Sigmoid colon (tissue), 4 donors: ENCODE data around the gene MEA1.

Experiments
- POLR2A ChIP-seq, 2 donors: fragments of 450-650 bp; IDR thresholded peaks; one replicate each; pipeline ENCODE4 v1.6.1; 2016; ENCODE audit warnings: antibody characterized with exemption in 2 of 2, mild to moderate bottlenecking in 2 of 2, moderate library complexity in 2 of 2
- POLR2AphosphoS5 ChIP-seq, 4 donors: sonication (generic); formaldehyde crosslinking; IDR thresholded peaks; one replicate each; pipeline ENCODE4 v1.6.1; 2017; ENCODE audit warnings: antibody characterized with exemption in 4 of 4
- TF ChIP-seq, protein P1 (sequence below), 4 experiments: fragments of 450-650 bp in 3 of 4; fragments of 200-600 bp in 1 of 4; IDR thresholded peaks; one replicate each; pipeline ENCODE4 v1.5.1; 2016 to 2019; ENCODE audit warnings: antibody characterized with exemption in 4 of 4, mild to moderate bottlenecking in 3 of 4, moderate library complexity in 2 of 4

GRCh38 chr6:43019152-43019551 lies 5.4 kb upstream of the MEA1 start:
- TF ChIP-seq, protein P1, sequence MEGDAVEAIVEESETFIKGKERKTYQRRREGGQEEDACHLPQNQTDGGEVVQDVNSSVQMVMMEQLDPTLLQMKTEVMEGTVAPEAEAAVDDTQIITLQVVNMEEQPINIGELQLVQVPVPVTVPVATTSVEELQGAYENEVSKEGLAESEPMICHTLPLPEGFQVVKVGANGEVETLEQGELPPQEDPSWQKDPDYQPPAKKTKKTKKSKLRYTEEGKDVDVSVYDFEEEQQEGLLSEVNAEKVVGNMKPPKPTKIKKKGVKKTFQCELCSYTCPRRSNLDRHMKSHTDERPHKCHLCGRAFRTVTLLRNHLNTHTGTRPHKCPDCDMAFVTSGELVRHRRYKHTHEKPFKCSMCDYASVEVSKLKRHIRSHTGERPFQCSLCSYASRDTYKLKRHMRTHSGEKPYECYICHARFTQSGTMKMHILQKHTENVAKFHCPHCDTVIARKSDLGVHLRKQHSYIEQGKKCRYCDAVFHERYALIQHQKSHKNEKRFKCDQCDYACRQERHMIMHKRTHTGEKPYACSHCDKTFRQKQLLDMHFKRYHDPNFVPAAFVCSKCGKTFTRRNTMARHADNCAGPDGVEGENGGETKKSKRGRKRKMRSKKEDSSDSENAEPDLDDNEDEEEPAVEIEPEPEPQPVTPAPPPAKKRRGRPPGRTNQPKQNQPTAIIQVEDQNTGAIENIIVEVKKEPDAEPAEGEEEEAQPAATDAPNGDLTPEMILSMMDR (IDR thresholded peaks at IDR 0.05), result no peak
- TF ChIP-seq POLR2AphosphoS5 (IDR thresholded peaks at IDR 0.05) (no peak), POLR2A (IDR thresholded peaks at IDR 0.05) (no peak)
